WTC11 (cell line): ENCODE results near the gene GTPBP6. TPM values are rescaled to one million over a fixed set of nuclear protein-coding genes. Genes with fewer than 3 reads are reported as not detected.

Experiments used
- ATAC-seq: fragments of 200-7000 bp; cut with Tn5 transposase; 2 replicates; pipeline ENCODE4 v1.10.0; 2021; ENCODE audit warnings: mild to moderate bottlenecking, moderate library complexity
- CTCF ChIA-PET: fragments of 300-600 bp; sonication (Branson Sonifier 250); formaldehyde crosslinking; loops from one replicate; lab custom pipeline; 2021; ENCODE audit warnings: antibody characterized with exemption; lab: Charles Lee
- POLR2A ChIA-PET: fragments of 350-600 bp; sonication (Branson Sonifier 250); formaldehyde crosslinking; loops from one replicate; lab custom pipeline; 2021; ENCODE audit warnings: antibody characterized with exemption; lab: Charles Lee
- DNase-seq: peaks from one replicate; pipeline ENCODE4 v3.0.0; 2021; ENCODE audit warnings: low spot score
- H3K27ac Mint-ChIP-seq: 2 replicates; pipeline ENCODE4 v1.8.0; 2021; ENCODE audit warnings: mixed read lengths
- H3K27me3 Mint-ChIP-seq: 2 replicates; pipeline ENCODE4 v1.8.0; 2021; ENCODE audit warnings: low read depth, mild to moderate bottlenecking, moderate library complexity, mixed read lengths
- H3K36me3 Mint-ChIP-seq: 2 replicates; pipeline ENCODE4 v1.8.0; 2021; ENCODE audit warnings: mixed read lengths
- H3K4me1 Mint-ChIP-seq: 2 replicates; pipeline ENCODE4 v1.8.0; 2022; ENCODE audit warnings: mixed read lengths
- H3K4me3 Mint-ChIP-seq: 2 replicates; pipeline ENCODE4 v1.8.0; 2021; ENCODE audit warnings: mild to moderate bottlenecking, moderate library complexity, mixed read lengths
- H3K9me3 Mint-ChIP-seq: 2 replicates; pipeline ENCODE4 v1.8.0; 2021; ENCODE audit warnings: mixed read lengths
- FOXP1 ChIP-seq: sonication (generic); formaldehyde crosslinking; IDR thresholded peaks from 2 replicates; pipeline ENCODE4 v1.8.0; 2022; ENCODE audit warnings: missing genetic modification reagents, mild to moderate bottlenecking, moderate library complexity, borderline replicate concordance
- JAZF1 ChIP-seq: fragments of 250-450 bp; sonication (Bioruptor Pico); IDR thresholded peaks from 2 replicates; pipeline ENCODE4 v1.9.0; 2021; ENCODE audit warnings: moderate library complexity, mild to moderate bottlenecking, inconsistent platforms
- KAT7 ChIP-seq: sonication (generic); formaldehyde crosslinking; IDR thresholded peaks from 2 replicates; pipeline ENCODE4 v1.8.1; 2023; ENCODE audit warnings: missing genetic modification reagents, mild to moderate bottlenecking, borderline replicate concordance
- ZNF423 ChIP-seq: fragments of 250-450 bp; sonication (Bioruptor Pico); IDR thresholded peaks from 2 replicates; pipeline ENCODE4 v2.1.2; 2022; ENCODE audit warnings: mild to moderate bottlenecking, moderate library complexity
- total RNA-seq: library from RNA; stranded (reverse); gene quantifications from 3 replicates; pipeline ENCODE4 v1.2.3, GENCODE V29; 2021
- TF ChIP-seq, protein P1 (sequence below): fragments of 250-450 bp; sonication (Bioruptor Pico); IDR thresholded peaks from 2 replicates; pipeline ENCODE4 v1.9.0; 2021; ENCODE audit warnings: mild to moderate bottlenecking, borderline replicate concordance
- TF ChIP-seq, protein P2 (sequence below): fragments of 250-450 bp; sonication (Bioruptor Pico); IDR thresholded peaks from 2 replicates; pipeline ENCODE4 v1.9.0; 2021; ENCODE audit warnings: mild to moderate bottlenecking
- TF ChIP-seq, protein P3 (sequence below): sonication (generic); formaldehyde crosslinking; IDR thresholded peaks from 2 replicates; pipeline ENCODE4 v1.8.1; 2023; ENCODE audit warnings: mild to moderate bottlenecking, missing genetic modification reagents, moderate library complexity
- TF ChIP-seq, protein P4 (sequence below): sonication (generic); formaldehyde crosslinking; IDR thresholded peaks from 2 replicates; pipeline ENCODE4 v1.8.0; 2022; ENCODE audit warnings: mild to moderate bottlenecking, missing genetic modification reagents
- TF ChIP-seq, protein P5 (sequence below): sonication (generic); formaldehyde crosslinking; IDR thresholded peaks from 2 replicates; pipeline ENCODE4 v1.8.1; 2022; ENCODE audit warnings: low read depth, missing genetic modification reagents, borderline replicate concordance

Gene GTPBP6
- total RNA-seq, 1 experiment from 2014 or later: 63.9 TPM

DNA sequence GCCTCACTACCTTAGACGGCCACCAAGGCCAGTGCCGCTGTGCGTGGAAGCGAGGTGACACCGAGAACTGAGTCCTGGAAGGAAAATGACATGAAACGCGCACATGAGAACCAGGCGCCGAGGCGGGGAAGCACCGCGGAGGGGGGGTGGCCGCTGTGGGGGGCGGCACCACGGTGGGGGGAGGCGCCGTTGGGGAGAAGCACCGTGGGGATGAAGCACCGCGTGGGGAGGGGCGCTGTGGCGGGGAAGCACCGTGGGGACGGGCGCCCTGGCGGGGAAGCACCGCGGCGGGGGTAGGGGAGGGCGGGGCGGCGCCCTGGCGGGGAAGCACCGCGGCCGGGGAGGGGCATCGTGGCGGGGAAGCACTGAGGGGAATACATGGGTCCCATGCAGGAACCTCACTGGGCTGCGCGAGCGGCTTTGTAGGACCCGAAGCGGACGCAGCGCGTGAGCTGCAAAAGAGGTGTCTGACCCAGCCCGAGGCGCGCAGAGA is 40.1 kb upstream of the GTPBP6 start (continued):
- TF ChIP-seq, protein P1, sequence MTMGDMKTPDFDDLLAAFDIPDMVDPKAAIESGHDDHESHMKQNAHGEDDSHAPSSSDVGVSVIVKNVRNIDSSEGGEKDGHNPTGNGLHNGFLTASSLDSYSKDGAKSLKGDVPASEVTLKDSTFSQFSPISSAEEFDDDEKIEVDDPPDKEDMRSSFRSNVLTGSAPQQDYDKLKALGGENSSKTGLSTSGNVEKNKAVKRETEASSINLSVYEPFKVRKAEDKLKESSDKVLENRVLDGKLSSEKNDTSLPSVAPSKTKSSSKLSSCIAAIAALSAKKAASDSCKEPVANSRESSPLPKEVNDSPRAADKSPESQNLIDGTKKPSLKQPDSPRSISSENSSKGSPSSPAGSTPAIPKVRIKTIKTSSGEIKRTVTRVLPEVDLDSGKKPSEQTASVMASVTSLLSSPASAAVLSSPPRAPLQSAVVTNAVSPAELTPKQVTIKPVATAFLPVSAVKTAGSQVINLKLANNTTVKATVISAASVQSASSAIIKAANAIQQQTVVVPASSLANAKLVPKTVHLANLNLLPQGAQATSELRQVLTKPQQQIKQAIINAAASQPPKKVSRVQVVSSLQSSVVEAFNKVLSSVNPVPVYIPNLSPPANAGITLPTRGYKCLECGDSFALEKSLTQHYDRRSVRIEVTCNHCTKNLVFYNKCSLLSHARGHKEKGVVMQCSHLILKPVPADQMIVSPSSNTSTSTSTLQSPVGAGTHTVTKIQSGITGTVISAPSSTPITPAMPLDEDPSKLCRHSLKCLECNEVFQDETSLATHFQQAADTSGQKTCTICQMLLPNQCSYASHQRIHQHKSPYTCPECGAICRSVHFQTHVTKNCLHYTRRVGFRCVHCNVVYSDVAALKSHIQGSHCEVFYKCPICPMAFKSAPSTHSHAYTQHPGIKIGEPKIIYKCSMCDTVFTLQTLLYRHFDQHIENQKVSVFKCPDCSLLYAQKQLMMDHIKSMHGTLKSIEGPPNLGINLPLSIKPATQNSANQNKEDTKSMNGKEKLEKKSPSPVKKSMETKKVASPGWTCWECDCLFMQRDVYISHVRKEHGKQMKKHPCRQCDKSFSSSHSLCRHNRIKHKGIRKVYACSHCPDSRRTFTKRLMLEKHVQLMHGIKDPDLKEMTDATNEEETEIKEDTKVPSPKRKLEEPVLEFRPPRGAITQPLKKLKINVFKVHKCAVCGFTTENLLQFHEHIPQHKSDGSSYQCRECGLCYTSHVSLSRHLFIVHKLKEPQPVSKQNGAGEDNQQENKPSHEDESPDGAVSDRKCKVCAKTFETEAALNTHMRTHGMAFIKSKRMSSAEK (CRISPR knock-in tag): no peak

DNA sequence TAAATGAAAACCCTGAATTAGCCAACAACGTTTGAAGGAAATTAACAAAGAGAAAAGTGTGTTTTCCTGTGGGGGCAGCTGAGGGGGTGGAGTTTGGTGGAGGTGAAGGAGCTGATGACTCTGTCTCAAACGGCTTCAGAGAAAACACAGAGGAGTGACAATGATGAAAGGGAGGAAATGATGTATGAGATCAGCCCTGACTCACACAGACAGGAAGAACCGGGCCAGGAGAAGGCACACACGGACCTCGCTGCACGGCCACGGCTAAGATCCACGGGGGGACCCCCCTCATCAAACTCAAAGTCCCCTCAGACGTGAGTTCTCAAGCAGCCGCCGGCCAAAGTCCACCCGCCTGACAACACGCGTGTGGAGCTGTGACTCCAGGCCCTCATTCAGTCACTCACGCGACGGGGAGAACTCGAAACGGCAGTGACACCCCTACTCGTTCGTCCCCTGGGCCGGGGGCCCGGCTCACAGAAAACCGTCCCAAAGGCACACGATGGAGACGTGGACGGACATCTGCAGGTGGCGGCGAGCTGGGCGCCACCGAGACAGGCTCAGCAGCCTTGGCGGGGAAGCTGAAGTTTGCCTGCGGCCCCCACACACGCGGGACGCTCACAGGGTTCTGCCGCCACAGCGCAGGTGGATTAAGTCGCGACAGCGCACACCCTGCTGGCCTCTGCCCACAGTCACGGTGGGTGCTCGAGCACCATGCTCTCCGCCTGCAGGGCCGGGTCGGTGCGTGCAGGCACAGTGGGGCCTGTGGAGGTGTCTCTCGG is 39.3 kb upstream of the GTPBP6 start:
- H3K4me3 Mint-ChIP-seq: no peak overlapping the region
- POLR2A ChIA-PET: no interaction called here
- TF ChIP-seq, protein P2, sequence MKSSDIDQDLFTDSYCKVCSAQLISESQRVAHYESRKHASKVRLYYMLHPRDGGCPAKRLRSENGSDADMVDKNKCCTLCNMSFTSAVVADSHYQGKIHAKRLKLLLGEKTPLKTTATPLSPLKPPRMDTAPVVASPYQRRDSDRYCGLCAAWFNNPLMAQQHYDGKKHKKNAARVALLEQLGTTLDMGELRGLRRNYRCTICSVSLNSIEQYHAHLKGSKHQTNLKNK: no peak
- TF ChIP-seq FOXP1 (CRISPR knock-in tag): no peak
- no peak for TF ChIP-seq KAT7
- no peak for TF ChIP-seq ZNF423 (CRISPR knock-in tag)
- TF ChIP-seq JAZF1 (CRISPR knock-in tag): no peak
- TF ChIP-seq, protein P3, sequence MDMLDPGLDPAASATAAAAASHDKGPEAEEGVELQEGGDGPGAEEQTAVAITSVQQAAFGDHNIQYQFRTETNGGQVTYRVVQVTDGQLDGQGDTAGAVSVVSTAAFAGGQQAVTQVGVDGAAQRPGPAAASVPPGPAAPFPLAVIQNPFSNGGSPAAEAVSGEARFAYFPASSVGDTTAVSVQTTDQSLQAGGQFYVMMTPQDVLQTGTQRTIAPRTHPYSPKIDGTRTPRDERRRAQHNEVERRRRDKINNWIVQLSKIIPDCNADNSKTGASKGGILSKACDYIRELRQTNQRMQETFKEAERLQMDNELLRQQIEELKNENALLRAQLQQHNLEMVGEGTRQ: no peak
- TF ChIP-seq, protein P4, sequence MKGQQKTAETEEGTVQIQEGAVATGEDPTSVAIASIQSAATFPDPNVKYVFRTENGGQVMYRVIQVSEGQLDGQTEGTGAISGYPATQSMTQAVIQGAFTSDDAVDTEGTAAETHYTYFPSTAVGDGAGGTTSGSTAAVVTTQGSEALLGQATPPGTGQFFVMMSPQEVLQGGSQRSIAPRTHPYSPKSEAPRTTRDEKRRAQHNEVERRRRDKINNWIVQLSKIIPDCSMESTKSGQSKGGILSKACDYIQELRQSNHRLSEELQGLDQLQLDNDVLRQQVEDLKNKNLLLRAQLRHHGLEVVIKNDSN: no peak
- TF ChIP-seq, protein P5, sequence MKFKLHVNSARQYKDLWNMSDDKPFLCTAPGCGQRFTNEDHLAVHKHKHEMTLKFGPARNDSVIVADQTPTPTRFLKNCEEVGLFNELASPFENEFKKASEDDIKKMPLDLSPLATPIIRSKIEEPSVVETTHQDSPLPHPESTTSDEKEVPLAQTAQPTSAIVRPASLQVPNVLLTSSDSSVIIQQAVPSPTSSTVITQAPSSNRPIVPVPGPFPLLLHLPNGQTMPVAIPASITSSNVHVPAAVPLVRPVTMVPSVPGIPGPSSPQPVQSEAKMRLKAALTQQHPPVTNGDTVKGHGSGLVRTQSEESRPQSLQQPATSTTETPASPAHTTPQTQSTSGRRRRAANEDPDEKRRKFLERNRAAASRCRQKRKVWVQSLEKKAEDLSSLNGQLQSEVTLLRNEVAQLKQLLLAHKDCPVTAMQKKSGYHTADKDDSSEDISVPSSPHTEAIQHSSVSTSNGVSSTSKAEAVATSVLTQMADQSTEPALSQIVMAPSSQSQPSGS (CRISPR knock-in tag): no peak
- TF ChIP-seq, protein P1 (CRISPR knock-in tag): no peak

More for the DNA sequence above, 39.3 kb upstream of the GTPBP6 start:
- Mint-ChIP-seq H3K27ac (peak overlapping the region; percentile 15; the same call in 1 of the 2 replicates), H3K9me3 (no peaks in the 10 kb centered on the region), H3K36me3 (peaks cover 44% of the 10 kb centered on the region), H3K4me1 (no peaks in the 10 kb centered on the region), H3K27me3 (no peaks in the 10 kb centered on the region)
- DNase-seq: no peak
- no peak for ATAC-seq
- CTCF ChIA-PET: no interaction called here
